Measurements from ENCODE around the gene BICD1. TPM values are rescaled to one million over a fixed set of nuclear protein-coding genes. Genes with fewer than 3 reads are reported as not detected.

The BICD1 gene
- total RNA-seq (10.0 and 12.4 TPM in 2 replicates), polyA plus RNA-seq (11.1 and 17.6 TPM in 2 replicates), polyA minus RNA-seq (ENCODE audit: low replicate concordance) (9.7 and 11.7 TPM in 2 replicates)
- polyA plus RNA-seq (2012), result 13.6 and 18.3 TPM in 2 replicates

DNA sequence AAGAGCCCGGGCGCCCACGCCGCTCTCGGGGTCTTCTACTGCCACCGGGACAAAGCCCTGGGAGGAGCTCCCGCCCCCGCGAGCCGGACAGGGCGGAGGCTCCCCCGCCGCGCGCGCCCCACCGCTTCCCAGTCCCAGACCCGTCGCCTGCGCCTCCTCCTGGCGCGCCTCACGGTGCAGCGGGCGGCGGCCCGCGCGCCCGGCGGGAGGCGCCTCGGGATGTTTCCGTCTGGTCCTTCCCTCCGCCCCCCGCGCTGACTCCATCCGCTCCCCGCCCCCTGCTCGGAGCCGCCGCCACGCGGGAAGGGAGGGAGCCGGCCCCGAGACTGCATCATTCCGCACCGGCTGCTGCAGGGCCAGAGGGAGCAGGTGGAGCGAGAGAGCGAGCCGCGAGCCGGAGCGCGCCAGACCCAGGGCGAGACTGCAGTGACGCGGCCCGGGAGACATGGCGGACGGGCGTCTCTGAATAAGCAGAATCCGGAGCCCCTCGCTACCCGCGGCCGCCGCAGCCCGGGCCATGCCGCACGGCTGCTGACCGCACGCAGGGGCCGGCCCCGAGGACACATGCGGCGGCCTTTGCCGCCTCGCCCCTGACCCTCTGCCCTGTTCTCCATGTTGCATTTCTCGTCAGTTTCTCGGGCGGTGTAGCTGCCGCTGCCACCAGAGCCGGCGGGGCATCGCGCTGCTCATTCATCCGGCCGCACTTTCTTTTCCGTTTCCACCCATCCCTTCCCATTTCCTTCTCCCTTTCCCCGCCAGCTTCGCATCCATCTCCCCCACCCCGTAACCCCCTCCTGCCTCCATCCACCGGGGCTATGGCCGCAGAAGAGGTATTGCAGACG lies at the start of gene BICD1:
BICD1 (plus strand) TSS at position 331 of the 842 bp plus-strand sequence; CDS start at position 816, 485 bp downstream.
- H3K4me3 ChIP-seq (replicated peaks in 1 of 4; ENCODE audit: control extremely low read depth in 1 of 4, insufficient read depth in 1 of 4, low read depth in 3 of 4, low read length in 4 of 4), result peak within 1 kb of the TSS; percentile 79 to 92 (median 86)
- H3K9ac ChIP-seq (ENCODE audit: insufficient read depth, low read length), result peak within 1 kb of the TSS; percentile 91
- H3K9me3 ChIP-seq (ENCODE audit: control insufficient read depth, insufficient read depth, low read depth, low read length), result no peaks in the 10 kb centered on the region
- TF ChIP-seq CTCF (conservative IDR thresholded peaks at IDR 0.05 in 1 of 2, IDR thresholded peaks at IDR 0.05 in 1 of 2; ENCODE audit: low read depth in 1 of 2, low read length in 2 of 2) (no peak), EZH2 (IDR thresholded peaks at IDR 0.05; ENCODE audit: low read length, missing control alignments) (no peak)
- peak within 1 kb of the TSS; percentile 96 for H3K27ac ChIP-seq (ENCODE audit: insufficient read depth, low read length)
- H3K36me3 ChIP-seq (ENCODE audit: control insufficient read depth, insufficient read depth, low read length), result no peaks in the 10 kb centered on the region
- H3K4me1 ChIP-seq (ENCODE audit: control insufficient read depth, extremely low read depth, insufficient read depth, low read length), result no peaks in the 10 kb centered on the region
- H3K4me2 ChIP-seq (ENCODE audit: extremely low read depth, insufficient read depth, low read length), result peak within 1 kb of the TSS; percentile 79
- no peaks in the 10 kb centered on the region for H4K20me1 ChIP-seq (ENCODE audit: control insufficient read depth, extremely low read depth, insufficient read depth, low read length)
- H3K79me2 ChIP-seq (ENCODE audit: control insufficient read depth, insufficient read depth, low read length), result peaks cover 30% of the 10 kb centered on the region
- no peaks in the 10 kb centered on the region for H3K27me3 ChIP-seq (ENCODE audit: control insufficient read depth, insufficient read depth, low read length)
- peak; percentile 87 to 91 for DNase-seq (ENCODE audit: low read depth in 2 of 2)
- H2AFZ ChIP-seq (ENCODE audit: low read length), result peak within 1 kb of the TSS; percentile 76

DNA sequence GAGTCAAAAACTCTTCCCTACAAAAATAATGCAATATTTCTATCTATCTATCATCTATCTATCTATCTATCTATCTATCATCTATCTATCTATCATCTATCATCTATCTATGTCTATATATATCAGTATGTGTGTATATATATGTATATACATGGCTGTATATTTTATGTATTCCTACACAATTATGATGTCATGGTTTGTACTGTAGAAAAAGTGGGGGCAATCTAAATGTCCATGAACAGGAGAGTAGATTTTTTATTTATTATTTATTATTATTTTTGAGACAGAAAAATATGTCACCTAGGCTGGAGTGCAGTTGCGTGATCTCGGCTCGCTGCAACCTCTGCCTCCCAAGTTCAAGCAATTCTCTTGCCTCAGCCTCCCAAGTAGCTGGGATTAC lies 45.6 kb upstream of the BICD1 start:
- TF ChIP-seq EZH2 (IDR thresholded peaks at IDR 0.05; ENCODE audit: low read length, missing control alignments) (no peak), CTCF (conservative IDR thresholded peaks at IDR 0.05 in 1 of 2, IDR thresholded peaks at IDR 0.05 in 1 of 2; ENCODE audit: low read depth in 1 of 2, low read length in 2 of 2) (no peak)
- Histone ChIP-seq H3K79me2 (ENCODE audit: control insufficient read depth, insufficient read depth, low read length) (no peaks in the 10 kb centered on the region), H3K4me2 (ENCODE audit: extremely low read depth, insufficient read depth, low read length) (no peak overlapping the region), H3K4me3 (replicated peaks in 1 of 4; ENCODE audit: control extremely low read depth in 1 of 4, insufficient read depth in 1 of 4, low read depth in 3 of 4, low read length in 4 of 4) (no peak overlapping the region), H2AFZ (ENCODE audit: low read length) (no peak overlapping the region), H3K27ac (ENCODE audit: insufficient read depth, low read length) (no peak overlapping the region), H3K36me3 (ENCODE audit: control insufficient read depth, insufficient read depth, low read length) (no peaks in the 10 kb centered on the region), H3K4me1 (ENCODE audit: control insufficient read depth, extremely low read depth, insufficient read depth, low read length) (no peaks in the 10 kb centered on the region), H3K27me3 (ENCODE audit: control insufficient read depth, insufficient read depth, low read length) (peaks cover under 1% of the 10 kb centered on the region), H3K9ac (ENCODE audit: insufficient read depth, low read length) (no peak overlapping the region), H3K9me3 (ENCODE audit: control insufficient read depth, insufficient read depth, low read depth, low read length) (no peaks in the 10 kb centered on the region), H4K20me1 (ENCODE audit: control insufficient read depth, extremely low read depth, insufficient read depth, low read length) (no peaks in the 10 kb centered on the region)
- no peak for DNase-seq (ENCODE audit: low read depth in 2 of 2)

GRCh38 chr12:32062881-32063280 lies 43.8 kb upstream of the BICD1 start:
- Histone ChIP-seq H3K79me2 (ENCODE audit: control insufficient read depth, insufficient read depth, low read length) (no peaks in the 10 kb centered on the region), H3K9ac (ENCODE audit: insufficient read depth, low read length) (no peak overlapping the region), H3K36me3 (ENCODE audit: control insufficient read depth, insufficient read depth, low read length) (no peaks in the 10 kb centered on the region), H3K4me1 (ENCODE audit: control insufficient read depth, extremely low read depth, insufficient read depth, low read length) (no peaks in the 10 kb centered on the region), H3K27ac (ENCODE audit: insufficient read depth, low read length) (no peak overlapping the region), H3K27me3 (ENCODE audit: control insufficient read depth, insufficient read depth, low read length) (peaks cover 6% of the 10 kb centered on the region), H3K4me3 (replicated peaks in 1 of 4; ENCODE audit: control extremely low read depth in 1 of 4, insufficient read depth in 1 of 4, low read depth in 3 of 4, low read length in 4 of 4) (no peak overlapping the region), H2AFZ (ENCODE audit: low read length) (no peak overlapping the region), H3K4me2 (ENCODE audit: extremely low read depth, insufficient read depth, low read length) (no peak overlapping the region), H4K20me1 (ENCODE audit: control insufficient read depth, extremely low read depth, insufficient read depth, low read length) (no peaks in the 10 kb centered on the region), H3K9me3 (ENCODE audit: control insufficient read depth, insufficient read depth, low read depth, low read length) (no peaks in the 10 kb centered on the region)
- DNase-seq (ENCODE audit: low read depth in 2 of 2), result no peak
- TF ChIP-seq CTCF (conservative IDR thresholded peaks at IDR 0.05 in 1 of 2, IDR thresholded peaks at IDR 0.05 in 1 of 2; ENCODE audit: low read depth in 1 of 2, low read length in 2 of 2), result no peak
- TF ChIP-seq EZH2 (IDR thresholded peaks at IDR 0.05; ENCODE audit: low read length, missing control alignments), result no peak
